K562 (cell line): ENCODE measurements around the gene GOLGA6L1. TPM values are rescaled to one million over a fixed set of nuclear protein-coding genes. Genes with fewer than 3 reads are reported as not detected.
A peak's percentile ranks its signal among the peaks of the same experiment; 100 is the strongest.
"Not testable (repeated sequence)": the region's sequence is repeated elsewhere in the genome, so short reads cannot be mapped to it uniquely, and the experiment has no call there.

Experiments used
- ATAC-seq: fragments of 200-7000 bp; cut with Tn5 transposase; 3 replicates; pipeline ENCODE4 v1.9.1; 2020; ENCODE audit warnings: moderate library complexity
- BruUV-seq: library from RNA; stranded (reverse); fragments of 400-500 nt; replicated peaks from 2 replicates; lab custom pipeline; 2021; lab: Mats Ljungman, UMichigan
- CTCF ChIA-PET: fragments of 300-600 bp; formaldehyde crosslinking; extraction: SDS; loops from one replicate; lab custom pipeline; 2021; ENCODE audit warnings: low intra/inter-chr PET ratio; lab: Yijun Ruan, JAX
- POLR2A ChIA-PET: fragments of 300-600, 350-650 bp; sonication (Branson Sonifier 250); formaldehyde crosslinking; extraction: SDS; loops from one replicate; lab custom pipeline; 2021; ENCODE audit warnings: antibody characterized with exemption, inconsistent platforms; lab: Yijun Ruan, JAX
- DNase-seq, 4 experiments: peaks; one replicate each; pipeline versions ENCODE4 v3.0.0 to v3.0.0-alpha.2; 2011 to 2018; ENCODE audit warnings: low spot score in 3 of 4, mixed read lengths in 3 of 4; ENCODE audit errors: extremely low read depth in 1 of 4
- FAIRE-seq: peaks from 2 replicates; lab custom pipeline; 2011; peaks lifted over from hg19 to GRCh38; lab: Jason Lieb, UNC
- H2AFZ ChIP-seq: 2 replicates; pipeline ENCODE4 v1.6.0; 2011; ENCODE audit warnings: low read depth, low read length, control low read depth, inconsistent platforms
- H3K27ac ChIP-seq: fragments of 200-600 bp; 3 replicates; pipeline ENCODE4 v1.8.0; 2011; ENCODE audit warnings: low read depth, mild to moderate bottlenecking, control low read depth, inconsistent platforms, low read length, moderate library complexity, mixed read lengths; ENCODE audit errors: extremely low read depth
- H3K27me3 ChIP-seq, 2 experiments: fragments of 300-600 bp in 1 of 2; 2 replicates in 1 of 2; 3 replicates in 1 of 2; pipeline versions ENCODE4 v1.6.0 to v1.8.0; 2011; ENCODE audit warnings: inconsistent platforms in 2 of 2, low read length in 2 of 2, mild to moderate bottlenecking in 1 of 2, mixed read lengths in 1 of 2, moderate library complexity in 1 of 2; ENCODE audit not compliant: control insufficient read depth in 2 of 2, insufficient read depth in 2 of 2
- H3K36me3 ChIP-seq: fragments of 300-600 bp; 3 replicates; pipeline ENCODE4 v1.8.0; 2011; ENCODE audit warnings: mild to moderate bottlenecking, low read length, inconsistent platforms; ENCODE audit not compliant: control insufficient read depth, insufficient read depth
- H3K4me1 ChIP-seq, 2 experiments: fragments of 200-600 bp in 1 of 2; replicated peaks in 1 of 2; 2 replicates in 1 of 2; 3 replicates in 1 of 2; pipeline versions ENCODE4 v1.5.1 to v1.8.0; 2011; ENCODE audit warnings: inconsistent platforms in 2 of 2, low read length in 2 of 2, mild to moderate bottlenecking in 1 of 2, mixed read lengths in 1 of 2, moderate library complexity in 1 of 2; ENCODE audit not compliant: control insufficient read depth in 2 of 2, insufficient read depth in 2 of 2
- H3K4me2 ChIP-seq: 2 replicates; pipeline ENCODE4 v1.6.1; 2011; ENCODE audit warnings: low read length, control low read depth, inconsistent platforms, mixed read lengths; ENCODE audit not compliant: insufficient read depth
- H3K4me3 ChIP-seq: fragments of 200-600 bp; sonication (generic), shearing (Covaris generic); 2 replicates; pipeline ENCODE4 v1.5.1; 2016; ENCODE audit warnings: control low read depth, inconsistent platforms
- H3K79me2 ChIP-seq: fragments of 200-600 bp; 3 replicates; pipeline ENCODE4 v1.8.0; 2011; ENCODE audit warnings: low read length, inconsistent platforms; ENCODE audit not compliant: control insufficient read depth, insufficient read depth
- H3K9ac ChIP-seq, 2 experiments: 2 replicates each; pipeline versions ENCODE4 v1.6.0 to v1.6.1; 2011; ENCODE audit warnings: low read depth in 2 of 2, low read length in 2 of 2, control low read depth in 1 of 2, inconsistent platforms in 1 of 2, mild to moderate bottlenecking in 1 of 2, mixed read lengths in 1 of 2; ENCODE audit not compliant: insufficient read depth in 1 of 2
- H3K9me1 ChIP-seq: one replicate; pipeline ENCODE4 v1.6.0; 2011; ENCODE audit warnings: inconsistent platforms, mild to moderate bottlenecking, low read length, moderate library complexity; ENCODE audit not compliant: control insufficient read depth, insufficient read depth
- H3K9me3 ChIP-seq: replicated peaks from 2 replicates; pipeline ENCODE4 v1.5.1; 2011; ENCODE audit warnings: low read depth, low read length, inconsistent platforms; ENCODE audit not compliant: control insufficient read depth, insufficient read depth
- H4K20me1 ChIP-seq: replicated peaks from 2 replicates; pipeline ENCODE4 v1.6.1; 2011; ENCODE audit warnings: low read length, inconsistent platforms, mixed read lengths; ENCODE audit not compliant: control insufficient read depth, insufficient read depth
- WGBS: fragments of 100-300 bp; shearing (Covaris generic); methylation state at CpG from one replicate; pipeline ENCODE4 v1.1.6; 2016; ENCODE audit warnings: low coverage, mixed read lengths; ENCODE audit not compliant: insufficient coverage; ENCODE audit errors: missing lambda C conversion rate; 5-methylcytosine and 5-hydroxymethylcytosine counted together
- in situ Hi-C: fragments of 300-500 bp; cut with MboI; formaldehyde crosslinking; loops from 4 replicates; pipeline ENCODE4 v1.15.0; 2018; ENCODE audit warnings: inconsistent platforms, mixed read lengths
- intact Hi-C: fragments of 100-400 bp; cut with micrococcal nuclease; formaldehyde crosslinking; loops from 2 replicates; pipeline ENCODE4 v1.14.2; 2022
- polyA plus RNA-seq, 8 experiments: library from polyadenylated mRNA; depleted of rRNA in 4 of 8; stranded (reverse) in 5 of 8; unstranded in 3 of 8; fragments of >200 nt; fragmentation: Nextera tagmentation in 2 of 8; fragmentation: Illumina TruSeq in 1 of 8; extraction: Ambion mirVana in 2 of 8; extraction: Trizol in 1 of 8; gene quantifications; 2 replicates each; pipeline versions ENCODE4 v1.2.1 to v1.2.3, GENCODE V29; 2011 to 2014; ENCODE audit warnings: inconsistent platforms in 1 of 8, missing spikeins in 1 of 8
- total RNA-seq, 7 experiments: library from RNA; depleted of rRNA in 6 of 7; stranded (reverse); fragments of >200 nt in 6 of 7; fragmentation: Illumina TruSeq in 2 of 7; extraction: Trizol in 2 of 7; gene quantifications; 2 replicates each; pipeline versions ENCODE4 v1.2.1 to v1.2.3, GENCODE V29; 2011 to 2021; ENCODE audit warnings: low replicate concordance in 1 of 7

Gene GOLGA6L1
- total and polyA plus RNA-seq, 9 of the 15 experiments (the other 6 are each of a cell fraction or from before 2014, with no cell fraction given) = not detected

GRCh38 chr15:23174609-23175140 is 38.1 kb upstream of the GOLGA6L1 start:
- H4K20me1 ChIP-seq, in situ Hi-C loops, H3K9ac ChIP-seq, BruUV-seq, H3K36me3 ChIP-seq, H3K9me3 ChIP-seq, CTCF ChIA-PET, H3K4me1 ChIP-seq, H3K79me2 ChIP-seq, H3K27me3 ChIP-seq, H2AFZ ChIP-seq, POLR2A ChIA-PET, H3K4me2 ChIP-seq, intact Hi-C loops, H3K4me3 ChIP-seq, FAIRE-seq, H3K9me1 ChIP-seq: not testable (repeated sequence)
- ATAC-seq (peak; percentile 98), DNase-seq (peak in 1 of 4 experiments; percentile 38)
- H3K27ac ChIP-seq = peak overlapping the region; percentile 52; the same call in 1 of the 3 replicates
- no CpG with 5 or more reads among the region's 11 CpGs for WGBS

- BruUV-seq, H3K79me2 ChIP-seq, ATAC-seq, H3K4me3 ChIP-seq, DNase-seq, H3K36me3 ChIP-seq, intact Hi-C loops, H3K27me3 ChIP-seq, H3K4me1 ChIP-seq, H3K9me1 ChIP-seq, CTCF ChIA-PET, H4K20me1 ChIP-seq, H3K9ac ChIP-seq, in situ Hi-C loops, H3K4me2 ChIP-seq, H3K27ac ChIP-seq, FAIRE-seq, H3K9me3 ChIP-seq, POLR2A ChIA-PET, H2AFZ ChIP-seq: not testable (repeated sequence)
- WGBS = no CpG with 5 or more reads among the region's 6 CpGs
These were observed 3.8 kb downstream of the GOLGA6L1 start for GRCh38 chr15:23132787-23133186.
